HUES6 (cell line): ENCODE results near the gene PKNOX2.

Source experiments
- H3K27ac ChIP-seq: 2 replicates; pipeline ENCODE4 v1.7.0; 2013; ENCODE audit warnings: low read depth, mild to moderate bottlenecking, low read length, inconsistent platforms
- H3K27me3 ChIP-seq: 2 replicates; pipeline ENCODE4 v1.6.1; 2013; ENCODE audit warnings: low read length; ENCODE audit not compliant: control insufficient read depth, insufficient read depth
- H3K36me3 ChIP-seq: 2 replicates; pipeline ENCODE4 v1.6.1; 2013; ENCODE audit warnings: low read length; ENCODE audit not compliant: control insufficient read depth, insufficient read depth
- H3K4me1 ChIP-seq: 2 replicates; pipeline ENCODE4 v1.6.1; 2013; ENCODE audit warnings: low read length; ENCODE audit not compliant: control insufficient read depth, insufficient read depth
- H3K4me3 ChIP-seq: 2 replicates; pipeline ENCODE4 v1.5.1; 2013; ENCODE audit warnings: low read depth, low read length
- H3K9ac ChIP-seq: one replicate; pipeline ENCODE4 v1.6.1; 2013; ENCODE audit warnings: mild to moderate bottlenecking, low read length
- H3K9me3 ChIP-seq: 2 replicates; pipeline ENCODE4 v1.6.1; 2013; ENCODE audit warnings: low read depth, low read length; ENCODE audit not compliant: control insufficient read depth, insufficient read depth

Gene PKNOX2

GRCh38 chr11:125416981-125417935 lies 252.7 kb downstream of the PKNOX2 start:
- H3K27me3 ChIP-seq = no peaks in the 10 kb centered on the region
- H3K4me1 ChIP-seq = peaks cover 4% of the 10 kb centered on the region; the same call in 1 of the 2 replicates
- H3K9me3 ChIP-seq = no peaks in the 10 kb centered on the region
- H3K36me3 ChIP-seq = no peaks in the 10 kb centered on the region
- H3K4me3 ChIP-seq = no peak overlapping the region
- no peak overlapping the region for H3K9ac ChIP-seq
- no peak overlapping the region for H3K27ac ChIP-seq

GRCh38 chr11:125418396-125418795 lies 253.8 kb downstream of the PKNOX2 start:
- Histone ChIP-seq H3K9ac (no peak overlapping the region), H3K9me3 (no peaks in the 10 kb centered on the region), H3K36me3 (no peaks in the 10 kb centered on the region), H3K4me1 (peaks cover 4% of the 10 kb centered on the region; the same call in 1 of the 2 replicates), H3K27ac (no peak overlapping the region), H3K27me3 (no peaks in the 10 kb centered on the region), H3K4me3 (no peak overlapping the region)

- H3K4me3 ChIP-seq = no peak overlapping the region
- H3K4me1 ChIP-seq = peaks cover 9% of the 10 kb centered on the region
- no peaks in the 10 kb centered on the region for H3K27me3 ChIP-seq
- no peaks in the 10 kb centered on the region for H3K9me3 ChIP-seq
- no peak overlapping the region for H3K9ac ChIP-seq
- no peak overlapping the region for H3K27ac ChIP-seq
- no peaks in the 10 kb centered on the region for H3K36me3 ChIP-seq
These were observed 258.1 kb downstream of the PKNOX2 start for GRCh38 chr11:125422681-125423080.

- H3K4me3 ChIP-seq = no peak overlapping the region
- no peaks in the 10 kb centered on the region for H3K36me3 ChIP-seq
- no peak overlapping the region for H3K27ac ChIP-seq
- H3K4me1 ChIP-seq = peaks cover 6% of the 10 kb centered on the region
- H3K9ac ChIP-seq = no peak overlapping the region
- H3K27me3 ChIP-seq = no peaks in the 10 kb centered on the region
- no peaks in the 10 kb centered on the region for H3K9me3 ChIP-seq
These were observed 258.8 kb downstream of the PKNOX2 start for GRCh38 chr11:125423247-125423849.

GRCh38 chr11:125425601-125426000 lies 261.1 kb downstream of the PKNOX2 start:
- H3K4me3 ChIP-seq = no peak overlapping the region
- no peaks in the 10 kb centered on the region for H3K9me3 ChIP-seq
- H3K27me3 ChIP-seq = no peaks in the 10 kb centered on the region
- H3K36me3 ChIP-seq = no peaks in the 10 kb centered on the region
- H3K27ac ChIP-seq = no peak overlapping the region
- H3K9ac ChIP-seq = no peak overlapping the region
- H3K4me1 ChIP-seq = peaks cover 12% of the 10 kb centered on the region

- H3K36me3 ChIP-seq = no peaks in the 10 kb centered on the region
- no peak overlapping the region for H3K27ac ChIP-seq
- no peak overlapping the region for H3K4me3 ChIP-seq
- no peaks in the 10 kb centered on the region for H3K9me3 ChIP-seq
- peaks cover 12% of the 10 kb centered on the region for H3K4me1 ChIP-seq
- no peaks in the 10 kb centered on the region for H3K27me3 ChIP-seq
- H3K9ac ChIP-seq = no peak overlapping the region
These were observed 262.4 kb downstream of the PKNOX2 start for GRCh38 chr11:125426818-125427528.

GRCh38 chr11:125428486-125429173 lies 264.1 kb downstream of the PKNOX2 start:
- H3K27ac ChIP-seq = no peak overlapping the region
- H3K4me3 ChIP-seq = no peak overlapping the region
- no peaks in the 10 kb centered on the region for H3K9me3 ChIP-seq
- H3K4me1 ChIP-seq = peaks cover 13% of the 10 kb centered on the region
- H3K27me3 ChIP-seq = no peaks in the 10 kb centered on the region
- H3K9ac ChIP-seq = no peak overlapping the region
- H3K36me3 ChIP-seq = no peaks in the 10 kb centered on the region

GRCh38 chr11:125429174-125429707 lies 264.7 kb downstream of the PKNOX2 start:
- Histone ChIP-seq H3K27ac (no peak overlapping the region), H3K4me1 (peaks cover 16% of the 10 kb centered on the region), H3K4me3 (no peak overlapping the region), H3K9ac (no peak overlapping the region), H3K36me3 (no peaks in the 10 kb centered on the region), H3K9me3 (no peaks in the 10 kb centered on the region), H3K27me3 (no peaks in the 10 kb centered on the region)

- Histone ChIP-seq H3K4me3 (no peak overlapping the region), H3K36me3 (no peaks in the 10 kb centered on the region), H3K27ac (no peak overlapping the region), H3K9ac (no peak overlapping the region), H3K4me1 (peaks cover 17% of the 10 kb centered on the region), H3K9me3 (no peaks in the 10 kb centered on the region), H3K27me3 (no peaks in the 10 kb centered on the region)
These were observed 265.5 kb downstream of the PKNOX2 start for GRCh38 chr11:125429807-125430678.

- no peak overlapping the region for H3K27ac ChIP-seq
- peaks cover 26% of the 10 kb centered on the region for H3K4me1 ChIP-seq
- no peaks in the 10 kb centered on the region for H3K9me3 ChIP-seq
- H3K27me3 ChIP-seq = no peaks in the 10 kb centered on the region
- H3K9ac ChIP-seq = no peak overlapping the region
- no peak overlapping the region for H3K4me3 ChIP-seq
- H3K36me3 ChIP-seq = no peaks in the 10 kb centered on the region
These were observed 266.5 kb downstream of the PKNOX2 start for GRCh38 chr11:125431009-125431408.
